Measurements from ENCODE around the gene PHAF1. TPM values are rescaled to one million over a fixed set of nuclear protein-coding genes. Genes with fewer than 3 reads are reported as not detected.

PHAF1 gene
- total RNA-seq, 1 experiment from 2014 or later = 19.2 TPM

DNA sequence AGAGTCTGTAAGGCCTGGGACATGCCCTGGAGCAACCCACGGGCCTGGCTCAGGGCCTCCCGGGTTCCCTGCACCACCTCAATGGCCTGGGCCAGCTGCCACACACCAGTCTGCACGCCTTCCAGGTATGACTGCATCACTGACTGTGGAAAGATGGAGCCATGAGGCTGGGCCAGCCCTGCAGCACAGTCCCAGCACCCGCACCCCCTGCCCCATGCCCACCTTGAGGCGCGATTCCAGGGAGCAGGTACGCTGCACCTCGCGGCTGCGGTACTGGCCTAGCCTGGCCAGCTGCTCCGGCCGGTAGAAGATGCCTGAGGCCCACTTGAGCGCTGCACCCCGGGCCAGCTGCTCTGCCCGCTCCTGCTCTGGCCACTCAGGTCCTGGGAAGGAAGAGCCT lies 79.1 kb downstream of the PHAF1 start:
- Histone ChIP-seq H4K20me1 (ENCODE audit: insufficient read depth) (no peaks in the 10 kb centered on the region), H3K4me2 (ENCODE audit: low read length) (no peak overlapping the region), H3K36me3 (ENCODE audit: control insufficient read depth in 1 of 2, insufficient read depth in 2 of 2, low read length in 2 of 2) (peaks cover 0 to 8% of the 10 kb centered on the region in 2 experiments; a peak in 2 of 4 replicates), H3K27me3 (ENCODE audit: insufficient read depth, low read length) (no peaks in the 10 kb centered on the region), H3K79me2 (ENCODE audit: insufficient read depth, low read length) (peaks cover 22% of the 10 kb centered on the region), H3K9me2 (ENCODE audit: insufficient read depth) (no peaks in the 10 kb centered on the region), H3K9me3 (ENCODE audit: control insufficient read depth in 1 of 2, insufficient read depth in 1 of 2, low read depth in 1 of 2, low read length in 2 of 2) (no peaks in the 10 kb centered on the region), H3K4me1 (ENCODE audit: control insufficient read depth in 1 of 2, insufficient read depth in 2 of 2, low read length in 2 of 2) (peaks cover 16 to 41% of the 10 kb centered on the region in 2 experiments; a peak in 3 of 4 replicates), H3K27ac (ENCODE audit: low read depth, low read length) (no peak overlapping the region), H2AFZ (ENCODE audit: low read depth, low read length, poor library complexity, severe bottlenecking) (no peak overlapping the region), H3K4me3 (replicated peaks in 1 of 2; ENCODE audit: low read depth in 1 of 2, low read length in 2 of 2) (no peak overlapping the region), H3K9ac (ENCODE audit: low read length) (no peak overlapping the region)
- BruUV-seq (replicated peaks) = no TSS peak
- DNase-seq (ENCODE audit: low read depth, low spot score) (no peak), ATAC-seq (no peak)
- no peak for TF ChIP-seq CEBPB (IDR thresholded peaks at IDR 0.05; ENCODE audit: low read depth)
- no peak for TF ChIP-seq SP1 (IDR thresholded peaks at IDR 0.05; ENCODE audit: low read depth)
- TF ChIP-seq ZBTB33 (IDR thresholded peaks at IDR 0.05; ENCODE audit: extremely low read depth, insufficient replicate concordance, low read length) = no peak
- TF ChIP-seq POLR2AphosphoS5 (IDR thresholded peaks at IDR 0.05; ENCODE audit: low read depth, low read length) = no peak
- TF ChIP-seq CBX3 (IDR thresholded peaks at IDR 0.05; ENCODE audit: low read depth) = no peak
- no peak for TF ChIP-seq SRF (IDR thresholded peaks at IDR 0.05; ENCODE audit: low read depth)
- TF ChIP-seq, protein P1, sequence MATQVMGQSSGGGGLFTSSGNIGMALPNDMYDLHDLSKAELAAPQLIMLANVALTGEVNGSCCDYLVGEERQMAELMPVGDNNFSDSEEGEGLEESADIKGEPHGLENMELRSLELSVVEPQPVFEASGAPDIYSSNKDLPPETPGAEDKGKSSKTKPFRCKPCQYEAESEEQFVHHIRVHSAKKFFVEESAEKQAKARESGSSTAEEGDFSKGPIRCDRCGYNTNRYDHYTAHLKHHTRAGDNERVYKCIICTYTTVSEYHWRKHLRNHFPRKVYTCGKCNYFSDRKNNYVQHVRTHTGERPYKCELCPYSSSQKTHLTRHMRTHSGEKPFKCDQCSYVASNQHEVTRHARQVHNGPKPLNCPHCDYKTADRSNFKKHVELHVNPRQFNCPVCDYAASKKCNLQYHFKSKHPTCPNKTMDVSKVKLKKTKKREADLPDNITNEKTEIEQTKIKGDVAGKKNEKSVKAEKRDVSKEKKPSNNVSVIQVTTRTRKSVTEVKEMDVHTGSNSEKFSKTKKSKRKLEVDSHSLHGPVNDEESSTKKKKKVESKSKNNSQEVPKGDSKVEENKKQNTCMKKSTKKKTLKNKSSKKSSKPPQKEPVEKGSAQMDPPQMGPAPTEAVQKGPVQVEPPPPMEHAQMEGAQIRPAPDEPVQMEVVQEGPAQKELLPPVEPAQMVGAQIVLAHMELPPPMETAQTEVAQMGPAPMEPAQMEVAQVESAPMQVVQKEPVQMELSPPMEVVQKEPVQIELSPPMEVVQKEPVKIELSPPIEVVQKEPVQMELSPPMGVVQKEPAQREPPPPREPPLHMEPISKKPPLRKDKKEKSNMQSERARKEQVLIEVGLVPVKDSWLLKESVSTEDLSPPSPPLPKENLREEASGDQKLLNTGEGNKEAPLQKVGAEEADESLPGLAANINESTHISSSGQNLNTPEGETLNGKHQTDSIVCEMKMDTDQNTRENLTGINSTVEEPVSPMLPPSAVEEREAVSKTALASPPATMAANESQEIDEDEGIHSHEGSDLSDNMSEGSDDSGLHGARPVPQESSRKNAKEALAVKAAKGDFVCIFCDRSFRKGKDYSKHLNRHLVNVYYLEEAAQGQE (IDR thresholded peaks at IDR 0.05; ENCODE audit: low read depth) = no peak
- TF ChIP-seq TCF7L2 (IDR thresholded peaks at IDR 0.05; ENCODE audit: borderline replicate concordance, extremely low read depth, insufficient read depth, insufficient read length) = no peak
- no peak for TF ChIP-seq YY1 (IDR thresholded peaks at IDR 0.05; ENCODE audit: extremely low read depth, insufficient replicate concordance, low read depth, low read length)
- no peak for TF ChIP-seq EZH2 (IDR thresholded peaks at IDR 0.05)
- TF ChIP-seq EZH2phosphoT487 (IDR thresholded peaks at IDR 0.05; ENCODE audit: borderline replicate concordance) = no peak
- TF ChIP-seq, protein P2, sequence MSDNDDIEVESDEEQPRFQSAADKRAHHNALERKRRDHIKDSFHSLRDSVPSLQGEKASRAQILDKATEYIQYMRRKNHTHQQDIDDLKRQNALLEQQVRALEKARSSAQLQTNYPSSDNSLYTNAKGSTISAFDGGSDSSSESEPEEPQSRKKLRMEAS (IDR thresholded peaks at IDR 0.05) = no peak
- no peak for TF ChIP-seq SIN3A (IDR thresholded peaks at IDR 0.05; ENCODE audit: low read depth)
- no peak for TF ChIP-seq EGR1 (IDR thresholded peaks at IDR 0.05; ENCODE audit: low read depth)
- TF ChIP-seq ZNF274 (IDR thresholded peaks at IDR 0.05; ENCODE audit: low read depth, low read length) = no peak
- no peak for TF ChIP-seq ELF1 (IDR thresholded peaks at IDR 0.05; ENCODE audit: borderline replicate concordance, low read depth)
- ChIA-PET CTCF (interaction anchor here (0.9 kb wide), 1 partner anchor 10 kb away, joined by 5 read pairs; no protein-coding TSS in a partner anchor), RAD21 (ENCODE audit: low non-redundant PET in 1 of 2, low total read pairs in 2 of 2, uncharacterized antibody in 2 of 2, unreplicated experiment in 2 of 2) (no interaction called here), POLR2A (no interaction called here)
- intact Hi-C loops (cut with micrococcal nuclease) = no loop called here
